Ovary (tissue), 3 donors: ENCODE data around the gene ZBTB1.

Source experiments
- CTCF ChIP-seq, 3 donors: fragments of 450-650 bp in 2 of 3; fragments of 200-600 bp in 1 of 3; IDR thresholded peaks; one replicate each; pipeline versions ENCODE4 v1.5.1 to v1.8.0; 2016 to 2022; ENCODE audit warnings: antibody characterized with exemption in 3 of 3, mild to moderate bottlenecking in 1 of 3
- EP300 ChIP-seq: sonication (generic); formaldehyde crosslinking; IDR thresholded peaks from one replicate; pipeline ENCODE4 v1.6.1; 2017; ENCODE audit warnings: antibody characterized with exemption
- POLR2A ChIP-seq: fragments of 450-650 bp; IDR thresholded peaks from one replicate; pipeline ENCODE4 v1.6.1; 2017; ENCODE audit warnings: antibody characterized with exemption, mild to moderate bottlenecking, moderate library complexity
- donor health status: DM: no; HTN: no; CAD: no.

GRCh38 chr14:64474698-64475097 is 29.9 kb upstream of the ZBTB1 start:
- no peak for TF ChIP-seq POLR2A
- TF ChIP-seq CTCF (IDR thresholded peaks at IDR 0.05), result no peak
- TF ChIP-seq EP300, result no peak
